PC-3 (cell line): ENCODE results near the gene TMEM59. TPM values are rescaled to one million over a fixed set of nuclear protein-coding genes. Genes with fewer than 3 reads are reported as not detected.

Source experiments
- ATAC-seq: fragments of 200-7000 bp; cut with Tn5 transposase; 2 replicates; pipeline ENCODE4 v1.9.1; 2020; ENCODE audit warnings: mild to moderate bottlenecking, moderate library complexity
- BruUV-seq: library from RNA; stranded (reverse); fragments of 400-500 nt; replicated peaks from 2 replicates; lab custom pipeline; 2021; lab: Mats Ljungman, UMichigan
- CTCF ChIA-PET: fragments of 300-600 bp; sonication (Branson Sonifier 250); formaldehyde crosslinking; loops from one replicate; lab custom pipeline; 2022; ENCODE audit warnings: antibody characterized with exemption; lab: Charles Lee
- POLR2A ChIA-PET: fragments of 300-600 bp; sonication (Branson Sonifier 250); formaldehyde crosslinking; loops from one replicate; lab custom pipeline; 2022; ENCODE audit warnings: antibody characterized with exemption; ENCODE audit not compliant: unreplicated experiment; lab: Charles Lee
- DNase-seq: peaks from one replicate; pipeline ENCODE4 v3.0.0-alpha.2; 2015
- H2AFZ ChIP-seq: fragments of 300-600 bp; sonication (generic); 2 replicates; pipeline ENCODE4 v1.6.0; 2016; ENCODE audit warnings: antibody characterized with exemption, low read length
- H3F3A ChIP-seq: fragments of 300-600 bp; sonication (generic); one replicate; pipeline ENCODE4 v1.6.0; 2017; ENCODE audit warnings: antibody characterized with exemption, low read length, control low read depth, mild to moderate bottlenecking; ENCODE audit not compliant: unreplicated experiment
- H3K27ac ChIP-seq: fragments of 300-600 bp; sonication (generic); 2 replicates; pipeline ENCODE4 v1.5.1; 2016; ENCODE audit warnings: mild to moderate bottlenecking, low read length
- H3K27me3 ChIP-seq: fragments of 300-600 bp; sonication (generic); 2 replicates; pipeline ENCODE4 v1.6.1; 2016; ENCODE audit warnings: low read length, mixed read lengths
- H3K36me3 ChIP-seq: fragments of 300-600 bp; sonication (generic); 2 replicates; pipeline ENCODE4 v1.6.1; 2016; ENCODE audit warnings: low read depth, mixed run types, low read length, mixed read lengths
- H3K4me1 ChIP-seq: fragments of 300-600 bp; sonication (generic); 2 replicates; pipeline ENCODE4 v1.5.1; 2016; ENCODE audit warnings: low read length; ENCODE audit not compliant: insufficient read depth
- H3K4me2 ChIP-seq: fragments of 300-600 bp; sonication (generic); 2 replicates; pipeline ENCODE4 v1.6.0; 2016; ENCODE audit warnings: low read length
- H3K4me3 ChIP-seq: fragments of 300-600 bp; sonication (generic); 2 replicates; pipeline ENCODE4 v1.5.1; 2016; ENCODE audit warnings: mild to moderate bottlenecking, low read length, mixed read lengths
- H3K79me2 ChIP-seq: fragments of 300-600 bp; sonication (generic); 2 replicates; pipeline ENCODE4 v1.6.1; 2017; ENCODE audit warnings: low read length, mixed read lengths
- H3K9ac ChIP-seq: fragments of 300-600 bp; sonication (generic); 2 replicates; pipeline ENCODE4 v1.6.0; 2016; ENCODE audit warnings: mild to moderate bottlenecking, low read length
- H3K9me2 ChIP-seq: fragments of 300-600 bp; sonication (generic); replicated peaks from 2 replicates; pipeline ENCODE4 v1.6.1; 2016; ENCODE audit warnings: mixed run types, low read length, mixed read lengths
- H3K9me3 ChIP-seq: fragments of 300-600 bp; sonication (generic); 2 replicates; pipeline ENCODE4 v1.6.1; 2016; ENCODE audit warnings: low read length, mixed read lengths
- H4K20me1 ChIP-seq: fragments of 300-600 bp; sonication (generic); 2 replicates; pipeline ENCODE4 v1.6.1; 2016; ENCODE audit warnings: low read length, mixed read lengths
- EZH2 ChIP-seq: fragments of 300-600 bp; sonication (generic); IDR thresholded peaks from one replicate; pipeline ENCODE4 v1.6.1; 2017; ENCODE audit warnings: antibody characterized with exemption, mild to moderate bottlenecking, low read length; ENCODE audit not compliant: unreplicated experiment
- EZH2phosphoT487 ChIP-seq: fragments of 300-600 bp; sonication (generic); IDR thresholded peaks from 2 replicates; pipeline ENCODE4 v1.6.1; 2018; ENCODE audit warnings: mild to moderate bottlenecking, antibody characterized with exemption, low read length, borderline replicate concordance
- intact Hi-C: fragments of 100-400 bp; cut with micrococcal nuclease; formaldehyde crosslinking; loops from 2 replicates; pipeline ENCODE4 v1.9.0; 2023
- total RNA-seq: library from RNA; depleted of rRNA; stranded (reverse); fragments of >200 nt; gene quantifications from 2 replicates; pipeline ENCODE4 v1.2.3, GENCODE V29; 2014
- TF ChIP-seq, protein P1 (sequence below): fragments of 300-600 bp; sonication (generic); conservative IDR thresholded peaks from 2 replicates; pipeline ENCODE4 v1.5.1; 2017; ENCODE audit warnings: antibody characterized with exemption, low read depth, mild to moderate bottlenecking, low read length

Gene TMEM59
- total RNA-seq, 1 experiment from 2014 or later = 133 TPM

DNA sequence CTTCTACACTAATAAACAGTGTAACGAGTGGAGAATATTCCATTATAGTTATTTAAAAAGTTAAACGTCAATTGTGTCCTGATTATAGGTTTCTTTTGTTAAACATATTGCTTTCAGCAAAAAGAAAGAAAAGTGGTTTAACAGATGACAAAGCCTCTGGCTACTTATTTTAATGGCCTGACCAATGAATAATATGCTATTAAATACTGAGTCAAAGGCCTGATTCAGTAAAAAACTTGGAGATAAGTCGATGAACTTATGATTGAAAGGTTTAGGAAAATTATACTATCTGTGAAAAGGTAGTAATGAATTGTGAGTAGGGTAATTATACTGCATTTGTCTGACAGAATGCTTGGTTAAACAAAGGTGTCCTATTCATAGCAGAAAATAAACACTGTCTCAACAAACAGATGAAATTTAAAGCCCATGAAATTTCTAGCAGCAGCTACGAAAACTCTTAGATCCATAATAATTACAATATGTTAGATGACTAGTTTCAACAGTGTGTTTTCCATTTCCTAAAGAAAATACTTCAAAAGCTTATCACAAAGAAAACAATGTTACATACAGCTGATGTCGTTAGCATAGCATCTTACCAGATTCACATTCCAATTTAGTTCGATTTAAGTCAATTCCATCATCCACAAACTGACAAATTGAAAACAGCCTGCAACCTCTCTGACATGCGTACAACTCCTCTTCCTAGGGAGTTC is 6.2 kb downstream of the TMEM59 start:
- ChIA-PET CTCF (no interaction called here), POLR2A (no interaction called here)
- no peak overlapping the region for H3K27ac ChIP-seq
- no peak overlapping the region for H2AFZ ChIP-seq
- DNase-seq = no peak
- no peaks in the 10 kb centered on the region for H3K9me2 ChIP-seq
- TF ChIP-seq, protein P1, sequence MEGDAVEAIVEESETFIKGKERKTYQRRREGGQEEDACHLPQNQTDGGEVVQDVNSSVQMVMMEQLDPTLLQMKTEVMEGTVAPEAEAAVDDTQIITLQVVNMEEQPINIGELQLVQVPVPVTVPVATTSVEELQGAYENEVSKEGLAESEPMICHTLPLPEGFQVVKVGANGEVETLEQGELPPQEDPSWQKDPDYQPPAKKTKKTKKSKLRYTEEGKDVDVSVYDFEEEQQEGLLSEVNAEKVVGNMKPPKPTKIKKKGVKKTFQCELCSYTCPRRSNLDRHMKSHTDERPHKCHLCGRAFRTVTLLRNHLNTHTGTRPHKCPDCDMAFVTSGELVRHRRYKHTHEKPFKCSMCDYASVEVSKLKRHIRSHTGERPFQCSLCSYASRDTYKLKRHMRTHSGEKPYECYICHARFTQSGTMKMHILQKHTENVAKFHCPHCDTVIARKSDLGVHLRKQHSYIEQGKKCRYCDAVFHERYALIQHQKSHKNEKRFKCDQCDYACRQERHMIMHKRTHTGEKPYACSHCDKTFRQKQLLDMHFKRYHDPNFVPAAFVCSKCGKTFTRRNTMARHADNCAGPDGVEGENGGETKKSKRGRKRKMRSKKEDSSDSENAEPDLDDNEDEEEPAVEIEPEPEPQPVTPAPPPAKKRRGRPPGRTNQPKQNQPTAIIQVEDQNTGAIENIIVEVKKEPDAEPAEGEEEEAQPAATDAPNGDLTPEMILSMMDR = no peak
- no peak for TF ChIP-seq EZH2
- no peak for TF ChIP-seq EZH2phosphoT487
- intact Hi-C loops = no loop called here
- H3K9me3 ChIP-seq = no peaks in the 10 kb centered on the region
- H3K36me3 ChIP-seq = peaks cover 14% of the 10 kb centered on the region; the same call in 1 of the 2 replicates
- H3K4me2 ChIP-seq = no peak overlapping the region
- H4K20me1 ChIP-seq = 0 out of 2 replicates have a peak, but pooled peaks cover 5% of the 10 kb centered on the region
- no peak overlapping the region for H3K4me3 ChIP-seq
- H3K27me3 ChIP-seq = no peaks in the 10 kb centered on the region
- peaks cover 24% of the 10 kb centered on the region for H3K4me1 ChIP-seq
- no TSS peak for BruUV-seq
- H3K79me2 ChIP-seq = peaks cover 55% of the 10 kb centered on the region
- H3K9ac ChIP-seq = no peak overlapping the region
- ATAC-seq = peak; percentile 35; the same call in 1 of the 2 replicates
- no peaks in the 10 kb centered on the region for H3F3A ChIP-seq

- no TSS peak for BruUV-seq
- H3K9me2 ChIP-seq = no peaks in the 10 kb centered on the region
- no peak overlapping the region for H3K4me3 ChIP-seq
- H3F3A ChIP-seq = no peaks in the 10 kb centered on the region
- ChIA-PET CTCF (no interaction called here), POLR2A (no interaction called here)
- H3K79me2 ChIP-seq = peaks cover 41% of the 10 kb centered on the region
- no peak overlapping the region for H3K9ac ChIP-seq
- H3K36me3 ChIP-seq = peaks cover 27% of the 10 kb centered on the region; the same call in 1 of the 2 replicates
- H3K4me1 ChIP-seq = peaks cover 15% of the 10 kb centered on the region
- H3K4me2 ChIP-seq = no peak overlapping the region
- ATAC-seq (no peak), DNase-seq (no peak)
- H4K20me1 ChIP-seq = 0 out of 2 replicates have a peak, but pooled peaks cover 5% of the 10 kb centered on the region
- no peaks in the 10 kb centered on the region for H3K9me3 ChIP-seq
- H3K27me3 ChIP-seq = no peaks in the 10 kb centered on the region
- TF ChIP-seq EZH2 = no peak
- no peak for TF ChIP-seq EZH2phosphoT487
- TF ChIP-seq, protein P1 = no peak
- intact Hi-C loops = no loop called here
- no peak overlapping the region for H2AFZ ChIP-seq
- no peak overlapping the region for H3K27ac ChIP-seq
Observed at GRCh38 chr1:54045496-54045895, 7.5 kb downstream of the TMEM59 start.

- DNase-seq (no peak), ATAC-seq (no peak)
- H3K4me3 ChIP-seq = no peak overlapping the region
- H3K9ac ChIP-seq = no peak overlapping the region
- H3K79me2 ChIP-seq = peaks cover 6% of the 10 kb centered on the region; the same call in 1 of the 2 replicates
- no peaks in the 10 kb centered on the region for H3K27me3 ChIP-seq
- H2AFZ ChIP-seq = no peak overlapping the region
- POLR2A ChIA-PET = no interaction called here
- no peaks in the 10 kb centered on the region for H3K9me2 ChIP-seq
- TF ChIP-seq EZH2 = no peak
- TF ChIP-seq, protein P1 = no peak
- no peak for TF ChIP-seq EZH2phosphoT487
- H3F3A ChIP-seq = no peaks in the 10 kb centered on the region
- 0 out of 2 replicates have a peak, but pooled peaks cover 1% of the 10 kb centered on the region for H4K20me1 ChIP-seq
- no TSS peak for BruUV-seq
- peaks cover under 1% of the 10 kb centered on the region; the same call in 1 of the 2 replicates for H3K4me1 ChIP-seq
- CTCF ChIA-PET = no interaction called here
- peaks cover 39% of the 10 kb centered on the region; the same call in 1 of the 2 replicates for H3K36me3 ChIP-seq
- H3K9me3 ChIP-seq = no peaks in the 10 kb centered on the region
- H3K27ac ChIP-seq = no peak overlapping the region
- intact Hi-C loops = no loop called here
- H3K4me2 ChIP-seq = no peak overlapping the region
Observed at GRCh38 chr1:54041806-54042205, 11.2 kb downstream of the TMEM59 start.
